HG02943 (cell line): Measurements from ENCODE around the gene SMIM43.
"Not testable (repeated sequence)": the region's sequence is repeated elsewhere in the genome, so short reads cannot be mapped to it uniquely, and the experiment has no call there.

Source experiments
- ATAC-seq: cut with Tn5 transposase; IDR thresholded peaks from one replicate; pipeline ENCODE4 v1.9.1; 2021; ENCODE audit warnings: mild to moderate bottlenecking, low read depth, moderate library complexity; ENCODE audit not compliant: unreplicated experiment

SMIM43 gene

GRCh38 chr4:121738780-121739535, 26.0 kb downstream of the SMIM43 start:
- ATAC-seq: no peak

- ATAC-seq: no peak
Observed at GRCh38 chr4:121737846-121738554, 27.0 kb downstream of the SMIM43 start.

DNA sequence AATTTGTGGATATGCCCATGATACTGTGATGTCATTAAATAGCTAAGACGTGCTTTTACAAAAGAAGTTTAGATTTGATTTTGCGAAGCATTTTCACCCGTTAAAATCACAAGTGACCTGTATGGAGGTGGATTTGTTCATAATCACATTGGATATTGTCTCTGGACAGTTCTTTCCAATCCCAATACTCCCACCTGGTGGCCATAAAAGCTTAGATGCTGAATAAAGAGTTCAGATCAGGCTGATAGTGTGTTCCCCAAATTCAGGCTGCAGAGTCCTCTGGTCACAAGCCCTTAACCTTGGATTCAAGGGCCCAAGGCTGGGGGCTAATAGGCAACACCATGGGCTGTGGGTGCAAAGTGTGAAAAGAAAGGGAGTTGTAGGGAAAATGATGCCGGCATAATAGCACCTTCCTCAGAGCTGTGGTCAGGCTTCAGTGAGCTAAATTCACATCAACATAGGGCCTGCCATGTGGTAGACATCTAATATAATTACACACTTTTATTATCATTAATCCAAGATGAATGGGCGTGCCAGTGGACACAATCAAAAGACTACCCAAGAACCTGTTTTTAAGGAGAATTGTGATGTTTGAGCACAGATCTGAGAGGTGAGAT, 28.1 kb downstream of the SMIM43 start:
- no peak for ATAC-seq

GRCh38 chr4:121734571-121734970, 30.4 kb downstream of the SMIM43 start:
- no peak for ATAC-seq

GRCh38 chr4:121733942-121734341, 31.0 kb downstream of the SMIM43 start:
- ATAC-seq: no peak

- ATAC-seq: not testable (repeated sequence)
Observed at GRCh38 chr4:121729753-121730152, 35.2 kb downstream of the SMIM43 start.

DNA sequence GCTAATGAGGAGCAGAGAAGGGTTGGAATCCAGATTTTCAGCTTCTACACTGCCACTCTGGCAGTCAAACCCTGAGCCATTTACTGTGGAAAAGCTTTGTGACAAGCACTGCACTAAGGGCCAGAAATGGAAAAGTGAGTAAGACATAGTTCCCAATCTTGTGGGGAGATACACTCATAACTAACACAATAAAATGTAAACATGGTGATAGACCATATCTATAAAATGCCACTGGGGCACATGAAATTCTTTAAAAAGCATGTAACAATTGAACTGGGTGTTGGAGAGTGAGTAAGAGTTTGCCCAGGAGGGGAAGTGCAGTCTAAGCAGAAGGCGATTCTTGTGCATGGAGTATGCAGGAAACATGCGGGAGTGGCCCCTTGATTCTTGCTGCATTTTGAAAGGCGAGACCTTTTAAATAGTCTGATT, 36.2 kb downstream of the SMIM43 start:
- no peak for ATAC-seq

DNA sequence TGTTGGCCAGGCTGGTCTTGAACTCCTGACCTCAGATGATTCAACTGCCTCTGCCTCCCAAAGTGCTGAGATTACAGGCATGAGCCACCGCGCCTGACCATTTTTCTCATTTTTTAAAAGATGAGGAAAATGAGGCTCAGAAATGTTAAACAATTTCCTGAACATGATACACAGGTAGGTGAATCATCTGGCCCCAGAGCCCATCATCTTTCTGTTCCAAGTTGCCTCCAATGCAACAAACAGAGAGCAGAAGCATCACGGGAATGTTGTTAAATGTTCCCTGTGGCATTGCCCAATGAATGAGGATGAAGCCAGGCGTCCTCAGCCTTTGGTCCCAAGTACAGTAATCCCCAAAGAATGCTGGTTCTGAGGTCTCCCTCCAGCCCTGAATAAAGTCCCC, 36.9 kb downstream of the SMIM43 start:
- ATAC-seq: no peak

- peak; percentile 95 for ATAC-seq
Observed at GRCh38 chr4:121726642-121727268, 38.2 kb downstream of the SMIM43 start.

DNA sequence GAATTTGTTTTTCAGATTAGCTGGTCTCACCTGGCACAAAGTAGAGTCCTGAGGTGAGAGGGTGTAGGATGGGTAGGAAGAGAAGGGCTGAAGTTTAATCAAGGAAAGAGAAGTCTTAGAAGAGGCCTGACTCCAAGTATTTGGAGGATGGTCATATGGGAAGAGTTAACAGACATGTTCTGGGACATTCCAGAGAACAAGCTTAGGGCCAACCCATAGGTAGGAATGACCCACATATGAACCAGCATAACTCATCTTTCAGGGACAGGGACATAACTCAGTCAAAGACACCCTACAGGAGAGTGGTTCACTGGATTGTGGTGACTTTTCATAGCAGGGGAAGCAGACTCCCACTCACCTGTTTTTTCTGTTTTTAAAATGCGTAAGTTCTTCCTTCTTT, 40.3 kb downstream of the SMIM43 start:
- no peak for ATAC-seq

DNA sequence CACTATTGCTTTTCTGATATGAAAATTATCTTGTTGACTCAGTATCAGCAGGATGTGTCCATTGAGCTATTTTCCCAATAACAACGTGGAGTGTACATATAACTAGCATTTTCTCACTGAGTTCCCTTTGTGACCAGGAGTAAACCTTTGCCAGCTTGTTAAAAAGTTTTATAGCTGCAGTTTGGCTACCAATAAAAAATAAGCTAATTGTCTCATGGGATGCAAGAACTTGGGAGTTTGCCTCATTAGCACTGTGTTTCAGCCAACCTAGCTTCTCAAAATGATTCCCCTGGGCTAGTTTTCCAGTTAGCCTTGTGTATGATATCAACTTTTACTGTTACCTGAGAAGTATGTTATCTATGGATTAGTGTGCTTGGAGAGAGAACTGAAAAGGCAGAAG, 43.3 kb downstream of the SMIM43 start:
- ATAC-seq: no peak

DNA sequence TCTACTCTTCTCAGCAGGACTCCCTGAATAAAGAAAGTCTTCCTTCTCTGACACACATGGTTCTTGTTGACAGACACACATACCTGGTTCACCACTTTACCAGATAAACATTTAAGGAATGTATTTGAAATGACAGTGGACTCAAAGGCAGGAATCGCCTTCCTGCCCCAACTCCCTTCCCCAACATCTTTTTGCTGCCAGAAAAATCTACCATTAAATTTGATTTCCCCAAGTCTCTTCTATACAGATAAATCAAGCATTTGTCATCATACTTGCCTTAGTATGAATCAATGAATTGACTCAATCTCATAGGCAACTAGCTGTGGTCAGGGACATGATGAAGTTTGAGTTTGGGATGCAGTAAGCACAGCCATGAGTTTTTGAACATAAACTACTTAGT, 44.9 kb downstream of the SMIM43 start:
- ATAC-seq: no peak

DNA sequence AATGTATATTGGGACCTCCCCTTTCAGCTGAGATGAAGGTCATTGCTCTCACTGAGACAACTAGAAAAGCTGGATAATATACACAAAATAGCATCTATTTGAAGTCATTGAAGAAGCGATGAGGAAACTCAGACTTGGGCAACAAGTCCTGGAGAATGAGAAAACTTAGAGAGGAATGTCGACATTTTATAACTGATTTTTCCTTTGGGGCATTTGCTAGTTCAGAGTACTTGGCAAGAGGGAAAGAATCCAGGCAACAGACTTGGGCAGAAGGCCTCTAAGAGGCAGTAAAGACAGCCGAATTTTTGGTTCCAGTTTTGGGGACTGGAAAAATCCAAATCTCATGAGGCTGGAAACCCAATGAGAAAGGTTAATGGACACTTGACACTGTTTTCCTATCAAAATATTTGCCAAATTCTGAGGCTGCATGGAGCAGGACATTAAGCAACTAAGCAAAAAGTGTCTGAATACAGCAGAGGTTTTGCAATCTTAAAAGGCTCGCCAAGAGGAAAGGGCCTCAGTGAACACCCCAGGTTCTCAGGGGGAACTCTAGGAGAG, 47.2 kb downstream of the SMIM43 start:
- ATAC-seq: no peak

GRCh38 chr4:121714548-121714947, 50.4 kb downstream of the SMIM43 start:
- no peak for ATAC-seq

DNA sequence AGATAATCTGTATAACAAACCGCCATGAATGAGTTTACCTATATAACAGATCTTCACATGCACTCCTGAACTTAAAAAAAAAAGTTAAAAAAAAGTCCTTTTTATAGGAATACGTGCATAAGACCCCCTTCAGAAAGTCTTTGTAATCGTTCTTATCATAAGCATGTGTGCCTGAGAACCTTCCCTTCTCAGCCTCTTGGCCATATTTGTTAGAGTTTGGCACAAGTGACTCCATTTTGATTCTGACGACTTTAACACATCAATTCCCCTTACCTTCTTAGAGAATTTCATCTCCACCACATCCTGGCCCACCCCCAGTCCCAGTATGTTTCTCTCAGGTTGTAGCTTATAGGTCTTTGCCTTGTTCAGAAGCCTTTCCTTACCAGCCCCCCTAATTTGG, 52.2 kb downstream of the SMIM43 start:
- ATAC-seq: no peak

DNA sequence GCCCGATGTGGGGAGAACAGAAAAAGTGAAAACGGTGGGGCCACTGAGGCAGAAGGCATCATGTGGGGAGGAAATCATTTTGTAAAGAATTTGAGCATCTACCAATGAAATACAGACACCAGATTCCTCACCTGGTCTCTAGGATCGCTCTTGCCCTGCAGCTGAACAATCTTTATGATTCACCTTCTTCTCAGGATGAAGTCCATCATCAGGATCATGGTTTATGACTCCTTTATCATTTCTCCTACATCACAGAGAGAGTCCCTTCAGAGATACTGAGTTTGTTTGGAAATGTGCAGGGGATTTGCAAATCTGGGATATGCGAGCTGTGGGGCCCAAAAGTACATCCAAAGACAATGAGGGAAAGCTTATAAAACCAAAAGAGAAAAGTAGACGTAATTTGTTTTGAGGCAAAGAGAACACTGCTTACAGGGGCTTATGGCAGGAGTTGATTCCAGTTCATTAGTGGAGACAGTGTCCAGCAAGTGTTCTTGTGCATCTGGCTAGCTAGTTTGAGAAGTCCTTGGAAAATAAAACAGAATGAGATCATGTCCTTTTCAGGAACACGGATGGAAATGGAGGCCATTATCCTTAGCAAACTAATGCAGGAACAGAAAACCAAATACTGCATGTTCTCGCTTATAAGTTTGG, 52.8 kb downstream of the SMIM43 start:
- no peak for ATAC-seq

- ATAC-seq: peak; percentile 82
Observed at GRCh38 chr4:121711263-121712000, 53.5 kb downstream of the SMIM43 start.

DNA sequence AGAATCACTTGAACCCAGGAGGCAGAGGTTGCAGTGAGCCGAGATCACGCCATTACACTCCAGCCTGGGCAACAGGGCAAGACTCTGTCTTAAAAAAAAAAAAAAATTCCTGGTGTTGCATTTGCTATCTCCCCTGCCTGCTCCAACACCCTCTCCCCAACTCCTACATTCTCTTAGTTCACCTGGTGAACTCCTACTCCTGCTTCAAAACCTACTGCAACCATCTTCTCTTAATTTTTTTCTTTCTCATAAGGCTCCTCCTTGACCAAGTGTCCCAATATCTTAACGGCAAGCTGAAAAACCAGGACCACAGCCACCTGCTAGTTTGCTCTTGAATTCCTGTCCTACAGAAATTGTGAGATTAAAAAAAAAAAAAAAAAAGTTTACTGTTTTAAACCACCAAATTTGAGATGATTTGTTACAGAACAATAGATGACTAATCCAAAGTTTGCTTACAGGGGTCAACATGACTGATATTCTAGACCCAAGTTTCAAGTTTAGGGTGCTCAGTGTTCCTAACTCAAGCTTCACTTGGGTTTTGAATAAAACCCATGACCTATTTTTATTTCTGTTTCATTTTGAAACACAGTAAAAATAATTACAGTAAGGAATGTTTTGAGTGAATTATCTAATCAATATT, 55.1 kb downstream of the SMIM43 start:
- ATAC-seq: no peak
